ENCODE measurements around the gene CPED1.
"Not testable (repeated sequence)": the region's sequence is repeated elsewhere in the genome, so short reads cannot be mapped to it uniquely, and the experiment has no call there.

Gene CPED1

DNA sequence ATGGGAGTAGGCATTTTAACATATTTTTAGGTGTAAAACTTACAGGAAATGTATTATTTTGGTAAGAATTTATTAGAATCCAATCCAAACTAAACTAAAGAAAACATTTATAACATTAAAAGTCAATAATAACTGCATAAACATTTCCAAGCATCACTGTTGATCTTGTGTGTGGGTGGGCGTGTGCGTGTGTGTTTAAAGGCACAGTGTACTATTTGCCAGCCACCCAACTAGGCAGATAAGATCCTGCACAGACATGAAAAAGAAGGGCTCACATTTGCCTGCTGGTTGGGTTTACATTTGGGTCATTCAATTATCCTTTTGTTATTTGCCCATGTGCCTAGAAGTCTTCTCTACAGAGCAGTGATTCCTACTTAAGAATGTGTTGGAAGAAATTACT is 309.3 kb downstream of the CPED1 start:
- DNase-seq, result no peak

- DNase-seq, result no peak
Observed at GRCh38 chr7:121298831-121299239, 310.3 kb downstream of the CPED1 start.

GRCh38 chr7:121300685-121301420 is 312.3 kb downstream of the CPED1 start:
- no peak for DNase-seq

- DNase-seq, result no peak
Observed at GRCh38 chr7:121301446-121302213, 313.1 kb downstream of the CPED1 start.

- DNase-seq, result no peak
Observed at GRCh38 chr7:121302214-121302745, 313.8 kb downstream of the CPED1 start.

GRCh38 chr7:121303422-121304101 is 315.1 kb downstream of the CPED1 start:
- DNase-seq, result no peak

DNA sequence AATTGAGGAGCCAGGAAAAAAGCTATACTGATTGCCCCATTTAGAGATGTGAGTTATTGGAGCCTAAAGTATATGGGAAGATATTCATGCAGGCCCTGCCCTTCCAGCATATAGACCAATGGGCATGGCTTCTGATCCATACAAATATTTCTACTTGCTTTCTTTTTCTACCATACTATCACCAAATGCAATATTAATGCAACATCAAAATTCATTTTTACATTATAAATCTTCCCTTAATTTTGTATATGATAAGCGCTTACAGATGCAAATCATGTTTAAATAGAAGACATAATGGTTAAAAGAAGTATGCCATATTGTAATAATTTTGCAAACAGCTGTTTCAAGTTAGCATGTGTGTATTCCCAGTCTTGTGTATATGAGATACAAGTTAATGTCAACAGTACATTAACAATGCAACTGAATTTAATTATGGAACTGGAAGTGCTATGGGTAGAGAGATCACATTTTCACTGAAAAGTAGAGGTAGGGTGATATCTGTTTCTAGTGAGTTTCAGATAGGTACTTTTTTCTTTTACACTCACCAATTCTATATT is 315.7 kb downstream of the CPED1 start:
- DNase-seq, result no peak

DNA sequence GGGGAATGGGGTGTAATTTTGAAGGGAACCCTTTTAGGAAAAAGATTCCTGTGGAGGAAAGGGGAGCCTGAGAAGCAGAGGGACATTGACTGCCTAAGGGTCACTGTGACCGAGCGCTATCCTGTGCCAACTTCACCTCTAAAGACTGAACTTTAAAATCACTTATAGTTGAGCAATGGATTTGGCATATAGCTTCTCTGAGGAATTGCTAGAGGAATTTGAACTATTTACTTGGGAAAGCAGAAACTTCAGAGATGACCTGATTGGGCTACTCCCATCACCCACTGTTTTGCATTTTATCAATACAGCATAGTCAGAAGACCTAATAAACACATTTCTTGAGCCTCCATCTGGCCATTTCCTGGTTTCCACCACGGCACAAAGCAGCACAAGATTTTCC is 316.6 kb downstream of the CPED1 start:
- no peak for DNase-seq

DNA sequence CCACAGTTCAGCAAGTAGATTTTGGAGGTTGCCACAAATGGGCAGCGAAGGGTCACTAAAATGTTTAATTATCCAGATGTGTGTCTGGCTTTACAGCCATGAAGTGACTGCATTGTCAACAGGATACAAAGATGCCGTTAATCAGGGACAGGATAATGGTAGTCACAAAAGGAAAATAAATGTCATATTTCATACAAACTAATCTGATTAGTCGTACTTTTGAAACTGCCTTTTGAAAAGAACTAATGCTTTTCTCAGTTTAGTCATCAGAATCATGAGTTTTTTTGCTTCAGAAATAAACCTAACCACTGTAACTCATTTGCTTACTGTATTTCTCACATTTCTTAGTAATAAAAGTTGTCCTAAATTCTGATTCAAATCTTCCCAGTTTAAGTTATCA is 318.1 kb downstream of the CPED1 start:
- DNase-seq, result no peak

- no peak for DNase-seq
Observed at GRCh38 chr7:121307021-121307574, 318.6 kb downstream of the CPED1 start.

- DNase-seq, result no peak
Observed at GRCh38 chr7:121313220-121313792, 324.8 kb downstream of the CPED1 start.

DNA sequence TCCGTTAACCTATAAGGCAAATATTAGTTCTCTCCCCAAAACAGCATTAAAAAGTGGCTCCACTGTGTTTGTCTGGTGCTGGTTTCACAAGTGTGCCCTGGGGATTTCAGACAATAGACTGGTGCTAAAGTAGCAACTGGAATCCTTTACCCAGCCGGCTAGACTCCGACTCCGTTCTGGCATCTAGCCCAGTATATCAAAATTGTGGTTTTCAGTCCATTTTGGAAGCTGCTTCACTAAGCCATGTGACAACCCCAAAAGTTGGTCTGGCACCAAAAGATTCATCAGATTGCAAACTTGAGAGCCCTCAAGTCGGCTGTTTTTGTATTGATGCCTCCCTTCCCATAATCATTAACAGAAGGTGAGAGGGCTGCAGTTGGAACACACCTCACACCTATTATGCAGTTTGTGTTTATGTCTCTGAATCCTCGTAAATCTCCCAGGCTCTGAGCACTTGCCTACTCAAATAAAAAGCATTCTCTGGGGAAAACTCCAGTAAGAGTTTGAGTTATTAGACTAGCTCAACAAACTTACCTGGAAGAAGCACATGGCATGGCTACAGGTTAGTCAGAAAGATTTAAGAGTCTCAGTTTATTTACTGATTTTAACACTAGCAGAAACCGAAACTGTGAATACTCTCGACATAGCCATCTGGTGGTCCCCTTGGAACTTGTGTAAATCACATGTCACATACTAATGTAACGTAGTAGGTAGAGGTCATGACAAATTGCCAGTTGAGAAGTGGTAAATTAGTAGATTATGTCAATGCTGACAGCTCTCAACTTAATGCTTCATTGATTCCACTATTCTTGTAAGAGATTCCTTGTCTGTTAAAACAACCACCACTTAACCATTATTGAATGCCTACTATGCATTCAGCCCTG is 325.5 kb downstream of the CPED1 start:
- no peak for DNase-seq

DNA sequence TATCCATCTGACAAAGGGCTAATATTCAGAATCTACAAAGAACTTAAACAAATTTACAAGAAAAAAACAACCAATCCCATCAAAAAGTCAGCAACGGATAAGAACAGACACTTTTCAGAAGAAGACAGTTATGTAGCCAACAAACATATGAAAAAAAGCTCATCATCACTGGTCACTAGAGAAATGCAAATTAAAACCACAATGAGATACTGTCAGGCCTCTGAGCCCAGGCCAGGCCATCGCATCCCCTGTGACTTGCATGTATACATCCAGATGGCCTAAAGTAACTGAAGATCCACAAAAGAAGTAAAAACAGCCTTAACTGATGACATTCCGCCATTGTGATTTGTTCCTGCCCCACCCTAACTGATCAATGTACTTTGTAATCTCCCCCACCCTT is 326.7 kb downstream of the CPED1 start:
- DNase-seq, result not testable (repeated sequence)

DNA sequence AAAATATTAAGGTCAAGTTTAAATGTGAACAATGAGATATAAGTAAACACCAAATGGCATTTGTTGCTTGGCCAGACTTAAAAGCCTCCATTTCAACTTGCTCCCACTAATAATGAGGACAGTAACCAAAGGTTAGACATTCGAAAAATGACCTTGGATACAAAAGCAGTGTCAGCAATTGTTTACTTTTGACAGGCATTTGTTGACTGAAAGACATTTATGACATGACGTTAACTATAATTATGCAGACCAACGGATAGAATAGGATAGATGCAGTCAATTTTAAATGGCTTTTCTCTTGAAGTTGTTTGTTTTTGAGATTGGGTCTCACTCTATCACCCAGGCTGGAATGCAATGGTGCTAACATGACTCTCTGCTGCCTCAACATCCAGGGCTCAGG is 333.9 kb downstream of the CPED1 start:
- DNase-seq, result no peak

GRCh38 chr7:121323515-121324302 is 335.2 kb downstream of the CPED1 start:
- no peak for DNase-seq

- no peak for DNase-seq
Observed at GRCh38 chr7:121327671-121328070, 339.2 kb downstream of the CPED1 start.

- no peak for DNase-seq
Observed at GRCh38 chr7:121328508-121329190, 340.1 kb downstream of the CPED1 start, which contains the start of gene WNT16. TSS of gene WNT16 (plus strand) at chr7:121329000. CDS start at chr7:121329293, 293 bp downstream.

DNA sequence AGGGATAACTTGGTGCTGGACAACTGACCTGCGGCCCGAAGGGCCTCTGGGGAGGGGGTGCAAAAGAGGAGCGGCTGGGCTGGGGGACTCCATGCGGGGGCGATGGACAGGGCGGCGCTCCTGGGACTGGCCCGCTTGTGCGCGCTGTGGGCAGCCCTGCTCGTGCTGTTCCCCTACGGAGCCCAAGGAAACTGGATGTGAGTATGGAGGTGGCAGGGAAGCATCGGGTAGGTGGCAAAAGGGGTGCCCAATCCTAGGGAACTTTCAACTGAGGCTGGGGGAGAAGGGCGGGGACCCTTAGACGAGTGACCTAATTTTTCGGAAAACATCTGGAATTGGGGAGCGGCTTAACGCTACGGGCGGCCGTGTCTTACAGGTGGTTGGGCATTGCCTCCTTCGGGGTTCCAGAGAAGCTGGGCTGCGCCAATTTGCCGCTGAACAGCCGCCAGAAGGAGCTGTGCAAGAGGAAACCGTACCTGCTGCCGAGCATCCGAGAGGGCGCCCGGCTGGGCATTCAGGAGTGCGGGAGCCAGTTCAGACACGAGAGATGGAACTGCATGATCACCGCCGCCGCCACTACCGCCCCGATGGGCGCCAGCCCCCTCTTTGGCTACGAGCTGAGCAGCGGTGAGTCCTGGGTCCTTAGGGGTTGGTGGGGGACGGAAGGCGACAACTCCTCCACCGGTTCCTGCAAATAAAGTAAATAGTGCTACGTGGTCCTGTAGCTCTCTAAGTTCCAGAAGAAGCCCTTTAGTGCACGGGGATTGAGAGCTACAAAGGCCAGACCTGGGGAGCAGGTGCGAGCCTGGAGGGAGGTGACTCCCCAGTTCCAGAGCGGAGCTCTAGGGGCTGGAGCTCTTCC is 340.9 kb downstream of the CPED1 start:
- DNase-seq, result no peak

Measured in suppressor macrophage (primary cell).